Naive thymus-derived CD8-positive, alpha-beta T cell (primary cell): ENCODE measurements around the gene ATP6V1G1. TPM values are rescaled to one million over a fixed set of nuclear protein-coding genes. Genes with fewer than 3 reads are reported as not detected.
A peak's percentile ranks its signal among the peaks of the same experiment; 100 is the strongest.

ENCODE experiments used
- ATAC-seq, 2 donors: fragments of 150-1000 bp; cut with Tn5 transposase in 1 of 2; sonication (Bioruptor Pico), chemical (Tn5 transposase) in 1 of 2; 1 replicate in 1 of 2; 2 replicates in 1 of 2; pipeline ENCODE4 v1.10.0; 2021; ENCODE audit warnings: mild to moderate bottlenecking in 2 of 2, moderate library complexity in 2 of 2
- POLR2A ChIA-PET: fragments of 350-600 bp; sonication (Branson Sonifier 250); formaldehyde crosslinking; loops from one replicate; lab custom pipeline; 2021; ENCODE audit warnings: antibody characterized with exemption; lab: Charles Lee
- DNase-seq, 10 donors: peaks; one replicate each; pipeline versions ENCODE4 v3.0.0 to v3.0.0-alpha.2; 2020 to 2022
- H3K27ac Mint-ChIP-seq, 10 donors: one replicate each; pipeline ENCODE4 v1.8.0; 2020 to 2022; ENCODE audit warnings: mild to moderate bottlenecking in 10 of 10, mixed read lengths in 10 of 10, moderate library complexity in 4 of 10, inconsistent platforms in 1 of 10
- H3K27me3 Mint-ChIP-seq, 5 donors: one replicate each; pipeline ENCODE4 v1.8.0; 2021 to 2022; ENCODE audit warnings: mixed read lengths in 5 of 5
- H3K36me3 Mint-ChIP-seq, 3 donors: one replicate each; pipeline ENCODE4 v1.8.0; 2020 to 2022; ENCODE audit warnings: mixed read lengths in 3 of 3, mild to moderate bottlenecking in 2 of 3, inconsistent platforms in 1 of 3
- H3K4me1 Mint-ChIP-seq, 4 donors: one replicate each; pipeline ENCODE4 v1.8.0; 2021 to 2022; ENCODE audit warnings: mixed read lengths in 4 of 4
- H3K4me3 Mint-ChIP-seq, 10 donors: one replicate each; pipeline ENCODE4 v1.8.0; 2020 to 2022; ENCODE audit warnings: mild to moderate bottlenecking in 10 of 10, mixed read lengths in 10 of 10, moderate library complexity in 6 of 10, inconsistent platforms in 1 of 10
- H3K9me3 Mint-ChIP-seq, 9 donors: one replicate each; pipeline ENCODE4 v1.8.0; 2020 to 2022; ENCODE audit warnings: mixed read lengths in 9 of 9, mild to moderate bottlenecking in 3 of 9, inconsistent platforms in 1 of 9, moderate library complexity in 1 of 9
- polyA plus RNA-seq, 3 donors: library from polyadenylated mRNA; unstranded; fragments of 300-500 nt; fragmentation: Illumina TruSeq; gene quantifications; one replicate each; pipeline ENCODE4 v1.2.3, GENCODE V29; 2021
- total RNA-seq, 8 experiments: library from RNA in 2 of 8; stranded (reverse) in 2 of 8; gene quantifications; one replicate each; pipeline ENCODE4 v1.2.3 and lab custom pipeline; 2021 to 2026

The ATP6V1G1 gene
- total and polyA plus RNA-seq, 5 experiments from 2014 or later = 165 to 381 (median 298) TPM

- no peak for DNase-seq
- Mint-ChIP-seq H3K36me3 (peaks cover 0 to 37% (median 18%) of the 10 kb centered on the region in 3 donors), H3K27ac (peak overlapping the region in 5 of 10 donors; percentile 10 to 68 (median 35)), H3K9me3 (peaks cover 0 to 10% (median 2%) of the 10 kb centered on the region in 9 donors), H3K27me3 (no peaks in the 10 kb centered on the region), H3K4me1 (peaks cover 8 to 22% (median 15%) of the 10 kb centered on the region in 4 donors), H3K4me3 (no peak overlapping the region)
- ATAC-seq = no peak
- POLR2A ChIA-PET = interaction anchor here (0.8 kb wide), 1 partner anchor 98 kb away, joined by 3 read pairs; no protein-coding TSS in a partner anchor
Measured at GRCh38 chr9:114602620-114603019, 15.1 kb downstream of the ATP6V1G1 start.

- POLR2A ChIA-PET = interaction anchor here (0.8 to 1.1 kb wide), 2 partner anchors 11 to 99 kb away, joined by 3 read pairs; no protein-coding TSS in a partner anchor
Measured at GRCh38 chr9:114603248-114603647, 15.7 kb downstream of the ATP6V1G1 start.

DNA sequence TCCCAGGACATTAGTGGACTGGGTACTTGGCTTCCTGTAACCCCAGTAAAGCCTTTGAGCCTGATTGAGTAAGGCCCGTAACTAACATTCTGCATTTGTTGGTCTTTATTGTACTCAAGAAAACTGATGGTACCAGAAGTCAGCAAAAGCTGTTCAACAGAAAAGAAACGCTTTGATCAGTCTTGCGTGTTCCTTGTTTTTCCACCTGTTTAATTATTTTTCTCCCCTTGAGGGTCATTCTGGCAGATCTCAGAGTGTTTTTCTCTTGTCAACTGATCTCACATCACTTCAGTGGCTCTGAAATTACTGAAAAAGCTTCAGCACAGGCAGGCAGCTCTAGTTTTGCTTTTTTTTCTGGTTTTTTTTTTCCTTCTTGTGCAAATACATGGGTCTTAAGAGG, 17.4 kb downstream of the ATP6V1G1 start:
- no peaks in the 10 kb centered on the region for H3K27me3 Mint-ChIP-seq
- no peak for DNase-seq
- H3K36me3 Mint-ChIP-seq = peaks cover 0 to 13% (median 12%) of the 10 kb centered on the region in 3 donors
- H3K27ac Mint-ChIP-seq = peak overlapping the region in 7 of 10 donors; percentile 29 to 89 (median 47)
- ATAC-seq = no peak
- POLR2A ChIA-PET = interaction anchor here (3.5 kb wide), 1 partner anchor 12 kb away, joined by 22 read pairs; no protein-coding TSS in a partner anchor
- H3K9me3 Mint-ChIP-seq = peaks cover 0 to 10% (median 2%) of the 10 kb centered on the region in 9 donors
- peaks cover 4 to 30% (median 7%) of the 10 kb centered on the region in 4 donors for H3K4me1 Mint-ChIP-seq
- H3K4me3 Mint-ChIP-seq = no peak overlapping the region

More at GRCh38 chr9:114603248-114603647, 15.7 kb downstream of the ATP6V1G1 start:
- ATAC-seq (no peak), DNase-seq (no peak)
- peaks cover 5 to 23% (median 13%) of the 10 kb centered on the region in 4 donors for H3K4me1 Mint-ChIP-seq
- peaks cover 0 to 10% (median 2%) of the 10 kb centered on the region in 9 donors for H3K9me3 Mint-ChIP-seq
- peaks cover 0 to 30% (median 18%) of the 10 kb centered on the region in 3 donors for H3K36me3 Mint-ChIP-seq
- H3K27ac Mint-ChIP-seq = peak overlapping the region in 5 of 10 donors; percentile 18 to 68 (median 39)
- H3K4me3 Mint-ChIP-seq = no peak overlapping the region
- no peaks in the 10 kb centered on the region for H3K27me3 Mint-ChIP-seq

DNA sequence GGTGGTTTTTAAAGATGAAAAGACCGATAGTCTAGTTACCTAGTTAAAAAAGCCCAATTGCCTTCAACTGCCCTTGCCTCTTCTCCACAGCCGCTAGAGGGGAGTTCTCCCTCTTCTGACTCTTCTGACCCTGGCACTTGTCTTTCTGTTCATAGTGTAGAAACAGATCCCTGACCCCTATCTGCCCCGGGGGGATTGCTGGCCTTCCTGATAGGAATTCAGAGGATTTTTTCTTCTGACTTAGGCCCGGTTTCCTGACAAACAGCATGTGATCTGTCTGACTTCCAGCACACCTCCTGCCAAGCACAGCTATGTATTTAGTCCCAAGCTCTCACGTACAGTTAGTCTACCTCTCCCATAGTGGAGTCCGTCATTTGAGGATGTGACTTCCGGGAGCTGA, 18.5 kb downstream of the ATP6V1G1 start:
- Mint-ChIP-seq H3K27me3 (no peaks in the 10 kb centered on the region), H3K4me1 (peaks cover 5 to 38% (median 13%) of the 10 kb centered on the region in 4 donors), H3K27ac (peak overlapping the region in 6 of 10 donors; percentile 14 to 60 (median 26)), H3K9me3 (peaks cover 0 to 10% (median 2%) of the 10 kb centered on the region in 9 donors), H3K4me3 (no peak overlapping the region), H3K36me3 (peaks cover 0 to 9% (median 7%) of the 10 kb centered on the region in 3 donors)
- DNase-seq (no peak), ATAC-seq (no peak)
- POLR2A ChIA-PET = interaction anchor here (1.3 to 3.5 kb wide), 3 partner anchors 11 to 18 kb away, joined by 4 to 22 read pairs (median 5); partner anchors contain the start of gene ATP6V1G1

DNA sequence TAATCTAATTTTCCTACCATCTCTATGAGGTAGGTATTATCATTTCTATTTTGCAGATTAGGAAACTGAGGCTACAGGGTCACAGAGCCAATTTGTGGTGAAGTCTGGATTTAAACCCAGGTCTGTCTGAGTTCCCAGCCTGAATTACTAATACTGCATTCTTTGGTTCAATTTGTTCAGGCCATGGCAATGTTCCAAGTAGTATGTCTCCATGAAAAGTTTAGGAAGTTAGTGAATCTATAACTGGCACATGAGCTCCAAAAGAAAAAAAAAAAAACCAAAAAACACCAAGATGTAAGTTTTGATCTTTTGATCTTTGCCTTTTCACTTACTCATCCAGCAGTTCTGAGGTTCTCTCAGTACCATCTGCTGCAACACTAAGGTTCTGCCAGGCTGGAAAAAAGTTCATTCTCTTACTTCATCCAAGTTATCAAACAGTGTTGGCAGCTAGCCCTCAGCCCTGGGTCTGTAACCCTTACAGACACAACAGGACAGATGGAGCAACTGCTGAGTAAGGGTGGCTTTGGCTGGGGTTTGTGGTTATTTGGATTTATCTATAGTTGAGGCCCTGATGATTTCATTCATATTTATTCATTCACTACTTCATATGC, 19.1 kb downstream of the ATP6V1G1 start:
- peak overlapping the region in 1 of 10 donors; percentile 5 for H3K4me3 Mint-ChIP-seq
- H3K36me3 Mint-ChIP-seq = peaks cover 0 to 5% (median 3%) of the 10 kb centered on the region in 3 donors
- H3K27ac Mint-ChIP-seq = peak overlapping the region in 5 of 10 donors; percentile 2 to 54 (median 25)
- H3K9me3 Mint-ChIP-seq = peaks cover 0 to 6% (median 2%) of the 10 kb centered on the region in 9 donors
- POLR2A ChIA-PET = interaction anchor here (1.3 to 3.5 kb wide), 3 partner anchors 10 to 19 kb away, joined by 4 to 22 read pairs (median 5); partner anchors contain the start of gene ATP6V1G1
- no peak for DNase-seq
- no peaks in the 10 kb centered on the region for H3K27me3 Mint-ChIP-seq
- ATAC-seq = no peak
- peaks cover 5 to 38% (median 13%) of the 10 kb centered on the region in 4 donors for H3K4me1 Mint-ChIP-seq

DNA sequence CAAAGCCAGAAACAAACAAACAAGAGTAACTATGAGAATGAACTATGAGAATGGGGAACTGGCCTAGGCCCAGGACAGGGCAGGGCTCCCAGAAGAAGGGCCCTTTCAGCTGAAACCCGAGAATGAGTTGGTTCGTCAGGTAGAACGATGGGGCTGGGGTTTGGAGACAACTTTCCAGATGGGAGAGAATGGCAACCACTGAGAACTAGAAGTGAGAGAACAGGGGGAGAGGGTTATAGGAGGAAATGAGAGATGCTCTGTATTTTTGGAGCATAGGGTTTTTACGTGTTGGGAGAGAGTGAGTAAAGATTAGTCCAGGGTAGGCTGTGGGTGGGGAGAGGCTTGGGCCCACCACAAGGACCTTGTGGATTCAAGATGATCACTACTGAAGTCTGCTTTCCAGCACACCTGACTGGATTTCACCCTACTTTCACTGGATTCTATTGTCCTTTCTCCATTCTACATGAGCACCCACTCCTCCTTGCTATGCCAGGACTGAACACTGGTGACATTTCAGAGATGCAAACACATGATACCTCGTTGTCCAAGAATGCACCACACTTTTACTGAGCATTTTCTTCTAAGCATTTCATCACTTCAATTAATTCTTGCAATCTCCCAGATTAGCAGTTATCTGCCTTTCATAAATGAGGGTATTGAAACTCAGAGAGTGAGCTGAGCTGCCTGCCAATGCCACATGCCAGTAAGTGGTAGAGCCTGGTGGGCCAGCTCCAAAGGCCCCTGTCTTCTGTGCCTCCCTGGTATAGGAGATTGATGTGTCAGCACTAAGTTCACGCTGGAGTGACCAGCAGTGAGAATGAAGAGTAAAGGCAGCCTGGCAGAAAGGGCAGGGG, 20.3 kb downstream of the ATP6V1G1 start:
- Mint-ChIP-seq H3K9me3 (no peaks in the 10 kb centered on the region), H3K27me3 (no peaks in the 10 kb centered on the region), H3K36me3 (no peaks in the 10 kb centered on the region), H3K4me3 (peak overlapping the region in 3 of 10 donors; percentile 7 to 46 (median 15)), H3K4me1 (peaks cover 15 to 50% (median 24%) of the 10 kb centered on the region in 4 donors), H3K27ac (peak overlapping the region in 8 of 10 donors; percentile 15 to 78 (median 44))
- DNase-seq (no peak), ATAC-seq (no peak)
- POLR2A ChIA-PET = interaction anchor here (1.5 to 3.5 kb wide), 2 partner anchors 14 to 20 kb away, joined by 5 to 22 read pairs; partner anchors contain the start of gene ATP6V1G1

- POLR2A ChIA-PET = no interaction called here
- DNase-seq (no peak), ATAC-seq (no peak)
- Mint-ChIP-seq H3K27me3 (no peaks in the 10 kb centered on the region), H3K27ac (peak overlapping the region in 6 of 10 donors; percentile 15 to 48 (median 44)), H3K36me3 (no peaks in the 10 kb centered on the region), H3K4me1 (peaks cover 20 to 56% (median 30%) of the 10 kb centered on the region in 4 donors), H3K4me3 (peak overlapping the region in 1 of 10 donors; percentile 15), H3K9me3 (no peaks in the 10 kb centered on the region)
Measured at GRCh38 chr9:114608525-114608796, 20.9 kb downstream of the ATP6V1G1 start.

DNA sequence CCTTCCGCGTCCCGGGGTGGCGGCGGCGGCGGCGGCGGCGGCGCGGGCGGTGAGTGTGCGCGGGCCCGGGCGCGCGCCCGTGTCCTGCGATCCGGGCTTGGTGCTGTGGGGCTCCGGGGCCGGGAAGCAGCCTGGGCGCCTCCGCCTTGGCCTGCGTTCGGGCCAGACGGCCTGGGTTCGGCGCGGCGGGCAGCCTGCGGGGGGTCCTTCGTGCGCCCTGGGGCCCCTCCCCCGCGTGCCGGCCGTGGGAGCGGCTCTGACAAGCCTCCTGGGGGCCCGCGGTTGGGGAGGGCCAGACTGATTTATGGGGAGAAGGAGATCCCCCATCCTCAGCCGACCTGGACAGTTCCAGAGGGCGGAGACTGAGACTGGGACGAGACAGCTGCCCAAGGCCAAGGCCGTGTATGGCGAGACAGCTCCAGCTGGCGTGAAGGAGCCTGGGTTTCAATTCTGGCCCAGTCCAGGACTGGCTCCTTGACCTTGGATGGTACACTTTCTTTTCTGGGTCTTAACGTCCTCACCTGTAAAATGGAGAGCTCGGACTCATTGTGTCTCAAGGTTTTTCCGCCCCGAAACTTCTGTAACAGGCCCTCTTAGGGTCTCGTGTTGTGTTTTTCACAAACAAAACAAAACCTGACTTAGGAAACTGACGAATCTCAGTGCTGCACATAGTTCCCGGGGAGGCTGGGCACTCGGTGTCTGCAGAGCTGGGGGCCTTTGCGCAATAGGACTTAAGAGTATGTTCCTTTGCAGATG, 24.1 kb downstream of the ATP6V1G1 start:
- ATAC-seq = peak; percentile 69
- H3K4me1 Mint-ChIP-seq = peaks cover 27 to 70% (median 55%) of the 10 kb centered on the region in 4 donors
- peak in 5 of 10 donors; percentile 36 to 65 (median 39) for DNase-seq
- peaks cover 0 to 3% (median 0%) of the 10 kb centered on the region in 3 donors for H3K36me3 Mint-ChIP-seq
- peak overlapping the region; percentile 76 to 96 (median 90) for H3K4me3 Mint-ChIP-seq
- no peaks in the 10 kb centered on the region for H3K9me3 Mint-ChIP-seq
- no peaks in the 10 kb centered on the region for H3K27me3 Mint-ChIP-seq
- POLR2A ChIA-PET = interaction anchor here (0.9 to 5.6 kb wide), 17 partner anchors 10 to 317 kb away, joined by 3 to 105 read pairs (median 5); partner anchors contain the start of genes AKNA and ATP6V1G1
- peak overlapping the region; percentile 90 to 97 (median 94) for H3K27ac Mint-ChIP-seq

GRCh38 chr9:114612272-114612923, 24.8 kb downstream of the ATP6V1G1 start:
- H3K36me3 Mint-ChIP-seq = peaks cover 0 to 3% (median 3%) of the 10 kb centered on the region in 3 donors
- ATAC-seq (no peak), DNase-seq (no peak)
- H3K4me1 Mint-ChIP-seq = peaks cover 31 to 76% (median 61%) of the 10 kb centered on the region in 4 donors
- H3K9me3 Mint-ChIP-seq = no peaks in the 10 kb centered on the region
- H3K27ac Mint-ChIP-seq = peak overlapping the region; percentile 90 to 97 (median 94)
- H3K27me3 Mint-ChIP-seq = no peaks in the 10 kb centered on the region
- POLR2A ChIA-PET = interaction anchor here (0.9 to 5.6 kb wide), 15 partner anchors 10 to 317 kb away, joined by 3 to 105 read pairs (median 5); partner anchors contain the start of genes AKNA and ATP6V1G1
- H3K4me3 Mint-ChIP-seq = peak overlapping the region; percentile 76 to 96 (median 90)

DNA sequence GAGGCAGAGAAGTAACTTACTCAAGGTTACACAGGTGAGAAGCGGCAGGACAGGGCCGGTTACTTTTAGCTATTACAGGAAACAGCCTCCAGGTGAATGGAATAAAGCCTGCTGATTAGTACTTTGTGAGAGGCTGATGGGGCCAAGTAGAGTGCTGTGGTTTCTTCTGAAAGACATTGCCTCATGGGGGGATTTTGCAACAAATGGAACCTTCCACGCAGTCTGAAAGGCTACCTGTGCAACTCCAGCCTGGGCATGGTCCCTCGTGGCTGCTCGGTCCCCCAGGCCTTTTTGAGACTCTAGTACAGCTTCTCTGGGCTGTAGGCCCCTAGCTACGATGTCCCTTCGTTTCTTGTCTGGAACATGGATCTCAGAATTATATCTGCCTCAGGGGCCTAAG, 25.5 kb downstream of the ATP6V1G1 start:
- no peak for ATAC-seq
- H3K36me3 Mint-ChIP-seq = peaks cover 0 to 4% (median 3%) of the 10 kb centered on the region in 3 donors
- H3K27me3 Mint-ChIP-seq = no peaks in the 10 kb centered on the region

DNA sequence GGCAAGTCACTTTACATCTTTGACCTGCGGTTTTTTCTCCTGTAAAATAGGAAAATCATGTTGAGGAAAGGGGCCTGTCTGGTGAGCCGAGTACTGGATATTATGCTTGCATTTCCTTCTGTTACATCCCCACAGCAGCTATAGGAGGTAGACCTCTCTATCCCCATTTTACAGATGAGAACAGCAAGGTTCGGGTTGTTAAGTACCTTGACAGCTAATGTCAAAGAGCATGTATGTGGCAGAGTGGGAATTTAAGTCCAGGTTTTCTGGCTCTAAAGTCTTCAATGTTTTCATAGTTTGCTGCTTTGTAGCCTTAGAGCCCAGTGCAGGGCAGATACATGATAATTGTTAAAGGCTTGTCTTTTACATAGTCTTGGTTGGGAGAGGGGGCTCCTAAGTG, 26.4 kb downstream of the ATP6V1G1 start:
- Mint-ChIP-seq H3K4me1 (peaks cover 28 to 74% (median 63%) of the 10 kb centered on the region in 4 donors), H3K27me3 (no peaks in the 10 kb centered on the region)
- POLR2A ChIA-PET = interaction anchor here (4.2 to 5.6 kb wide), 2 partner anchors 22 to 26 kb away, joined by 74 to 105 read pairs; partner anchors contain the start of gene ATP6V1G1

More for the DNA sequence above, 25.5 kb downstream of the ATP6V1G1 start:
- Mint-ChIP-seq H3K9me3 (no peaks in the 10 kb centered on the region), H3K4me3 (peak overlapping the region; percentile 76 to 96 (median 90)), H3K27ac (peak overlapping the region; percentile 90 to 97 (median 94)), H3K4me1 (peaks cover 28 to 73% (median 61%) of the 10 kb centered on the region in 4 donors)
- POLR2A ChIA-PET = interaction anchor here (1.0 to 5.6 kb wide), 4 partner anchors 9 to 25 kb away, joined by 4 to 105 read pairs (median 40); partner anchors contain the start of gene ATP6V1G1
- DNase-seq = no peak

More for the DNA sequence above, 26.4 kb downstream of the ATP6V1G1 start:
- peak overlapping the region in 9 of 10 donors; percentile 90 to 97 (median 95) for H3K27ac Mint-ChIP-seq
- H3K9me3 Mint-ChIP-seq = no peaks in the 10 kb centered on the region
- H3K4me3 Mint-ChIP-seq = peak overlapping the region; percentile 31 to 96 (median 90)
- ATAC-seq = no peak
- peaks cover 0 to 12% (median 8%) of the 10 kb centered on the region in 3 donors for H3K36me3 Mint-ChIP-seq
- no peak for DNase-seq
